Islet of Langerhans (tissue), 1 donor: ENCODE data around the gene SLC25A48.

Experiments used
- FAIRE-seq: peaks from one replicate; lab custom pipeline; 2011; peaks lifted over from hg19 to GRCh38; lab: Jason Lieb, UNC

Gene SLC25A48, protein sequence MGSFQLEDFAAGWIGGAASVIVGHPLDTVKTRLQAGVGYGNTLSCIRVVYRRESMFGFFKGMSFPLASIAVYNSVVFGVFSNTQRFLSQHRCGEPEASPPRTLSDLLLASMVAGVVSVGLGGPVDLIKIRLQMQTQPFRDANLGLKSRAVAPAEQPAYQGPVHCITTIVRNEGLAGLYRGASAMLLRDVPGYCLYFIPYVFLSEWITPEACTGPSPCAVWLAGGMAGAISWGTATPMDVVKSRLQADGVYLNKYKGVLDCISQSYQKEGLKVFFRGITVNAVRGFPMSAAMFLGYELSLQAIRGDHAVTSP

DNA sequence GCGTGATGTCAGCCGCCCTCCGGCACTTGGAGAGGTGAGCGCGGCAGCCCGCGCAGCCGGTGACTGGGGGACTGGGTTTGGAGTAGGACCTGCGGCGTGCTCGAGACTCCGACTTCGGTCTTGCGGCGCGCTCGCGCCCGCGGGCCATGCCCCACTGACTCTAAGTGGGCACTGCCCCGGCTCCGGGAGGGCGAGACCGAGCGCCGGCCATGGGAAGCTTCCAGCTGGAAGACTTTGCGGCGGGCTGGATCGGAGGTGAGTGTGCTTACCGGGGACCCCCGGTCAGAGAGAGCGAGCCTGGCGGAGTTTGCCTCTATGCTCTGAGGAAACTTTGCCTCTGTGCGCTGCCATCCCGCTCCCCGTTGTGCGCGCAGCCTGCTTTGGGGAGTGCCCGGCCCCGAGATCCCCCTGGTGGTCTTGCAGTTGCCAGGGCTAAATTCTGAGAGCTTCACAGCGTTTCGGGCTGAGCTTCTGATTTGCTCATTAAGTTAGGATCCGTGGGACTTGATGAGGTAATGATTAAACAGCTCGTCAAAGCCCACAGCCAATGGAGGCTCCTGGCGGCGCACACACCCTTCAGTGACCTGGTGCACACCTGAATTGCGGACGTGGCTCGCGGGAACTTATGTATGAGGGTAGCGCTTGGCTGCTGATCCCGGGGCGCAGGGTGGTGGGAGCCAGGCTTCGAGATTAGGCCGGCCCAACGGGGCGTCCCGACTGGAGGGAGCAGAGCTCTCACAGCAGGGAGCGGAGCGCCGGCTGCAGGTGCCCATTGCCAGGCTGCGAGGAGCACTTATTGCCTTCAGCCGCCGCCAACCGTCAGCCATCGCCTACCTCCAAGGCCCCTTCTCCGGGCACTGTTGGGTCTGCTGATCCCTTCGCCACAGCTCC, at the start of gene SLC25A48:
SLC25A48 (plus strand) TSS at position 25 of the 891 bp plus-strand sequence; CDS start at position 210, 185 bp downstream.
- FAIRE-seq: no peak

- no peak for FAIRE-seq
Measured at GRCh38 chr5:135800656-135801055, 33.8 kb upstream of the SLC25A48 start.

- FAIRE-seq: no peak
Measured at GRCh38 chr5:135810188-135810943, 24.1 kb upstream of the SLC25A48 start.

GRCh38 chr5:135811007-135811406, 23.5 kb upstream of the SLC25A48 start:
- no peak for FAIRE-seq

GRCh38 chr5:135813758-135814157, 20.7 kb upstream of the SLC25A48 start:
- no peak for FAIRE-seq

DNA sequence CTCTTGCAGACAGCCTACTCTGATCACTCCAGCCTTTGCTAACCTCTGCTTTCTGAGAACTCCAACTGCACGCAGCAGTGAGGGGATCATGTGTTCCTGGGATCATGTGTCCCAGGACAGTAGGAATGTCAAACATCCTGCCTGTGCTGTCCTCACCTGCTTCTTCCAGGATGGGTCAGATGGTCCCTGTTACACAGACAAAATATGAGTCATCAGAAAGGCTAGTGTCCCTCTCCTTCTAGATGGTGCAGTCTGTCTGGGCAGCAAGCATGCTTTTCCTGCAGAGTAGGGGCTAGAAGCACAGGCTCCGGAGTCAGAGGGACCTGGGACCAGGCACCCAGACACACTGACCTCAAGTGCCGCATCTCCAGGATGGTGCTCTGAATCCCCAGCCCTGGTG, 20.1 kb upstream of the SLC25A48 start:
- no peak for FAIRE-seq

- no peak for FAIRE-seq
Measured at GRCh38 chr5:135814812-135815211, 19.7 kb upstream of the SLC25A48 start.

DNA sequence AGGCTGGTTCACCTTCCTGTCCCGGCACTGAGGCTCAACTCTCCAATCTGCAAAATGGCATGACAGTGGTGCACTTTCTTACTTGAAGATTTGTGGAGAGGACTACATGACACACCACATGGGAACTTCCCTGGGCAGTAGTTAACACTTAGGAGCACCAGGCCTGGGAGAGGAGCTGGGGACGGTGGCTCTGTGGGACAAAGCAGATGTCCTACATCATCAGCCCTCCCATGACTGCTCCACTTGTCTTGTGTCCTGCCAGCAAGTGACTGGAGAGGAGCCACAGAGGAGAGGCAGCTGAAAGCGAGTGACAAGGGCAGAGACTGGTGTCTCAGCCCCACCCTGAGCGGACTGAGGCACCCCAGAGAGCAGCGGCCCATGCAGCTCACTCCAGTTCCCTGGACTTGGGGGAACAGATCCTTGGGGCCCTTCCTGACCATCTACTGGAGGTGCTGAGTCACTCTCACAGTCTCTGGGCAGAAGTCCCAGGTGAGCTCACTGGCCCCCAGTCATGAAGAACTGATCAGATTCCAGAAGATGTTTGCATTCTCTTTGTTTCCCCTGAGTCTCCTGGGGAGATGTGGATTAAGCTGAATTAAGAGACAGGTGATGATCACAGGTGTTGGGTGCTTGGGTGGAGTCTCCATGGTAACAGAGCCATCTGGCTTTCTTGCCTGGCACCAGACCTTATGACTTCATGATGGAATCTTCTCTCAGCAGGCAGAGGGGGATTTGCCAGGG, 13.2 kb upstream of the SLC25A48 start:
- FAIRE-seq: no peak

DNA sequence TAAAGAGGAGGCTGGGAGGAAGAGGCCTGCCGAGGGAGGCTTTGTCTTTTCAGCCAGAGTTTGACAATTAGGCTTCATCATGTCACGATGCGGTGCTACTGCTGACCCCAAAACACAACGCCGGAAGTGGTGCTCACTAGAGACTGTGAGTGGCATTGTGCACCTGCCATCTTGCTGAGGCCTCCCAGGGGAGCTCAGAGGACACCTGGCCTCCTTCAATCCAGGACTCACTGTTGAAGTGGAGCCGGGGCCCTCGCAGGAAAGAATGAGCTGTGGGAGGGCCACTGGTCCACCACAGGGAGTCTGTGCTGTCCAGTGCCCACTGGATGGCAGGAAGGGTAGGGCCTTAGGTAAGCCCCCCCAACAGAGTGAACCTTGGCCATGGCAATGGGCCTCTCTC, 12.7 kb upstream of the SLC25A48 start:
- FAIRE-seq: no peak

GRCh38 chr5:135822286-135822685, 12.2 kb upstream of the SLC25A48 start:
- FAIRE-seq: no peak

DNA sequence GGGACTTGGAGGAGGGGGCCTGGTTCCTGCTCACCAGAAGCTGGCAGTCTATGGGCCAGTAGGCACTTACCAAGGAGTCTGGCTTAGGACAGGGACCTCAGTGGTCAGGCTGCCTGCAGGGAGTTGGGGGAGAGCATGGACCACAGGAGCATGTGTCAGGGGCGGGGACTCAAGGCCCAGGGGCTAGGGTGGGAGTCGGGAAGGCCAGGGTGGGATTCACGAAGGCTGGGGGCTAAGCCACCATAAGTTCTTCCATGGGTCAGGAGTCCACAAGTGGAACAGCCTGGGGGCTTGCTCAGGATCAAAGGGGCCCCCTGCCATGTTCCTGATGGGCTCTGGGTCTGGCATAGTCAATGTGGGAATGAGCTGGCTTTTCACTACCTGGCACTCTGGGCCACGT, 11.5 kb upstream of the SLC25A48 start:
- FAIRE-seq: no peak

- FAIRE-seq: no peak
Measured at GRCh38 chr5:135823881-135824280, 10.6 kb upstream of the SLC25A48 start.

GRCh38 chr5:135824541-135825041, 9.9 kb upstream of the SLC25A48 start:
- FAIRE-seq: no peak

DNA sequence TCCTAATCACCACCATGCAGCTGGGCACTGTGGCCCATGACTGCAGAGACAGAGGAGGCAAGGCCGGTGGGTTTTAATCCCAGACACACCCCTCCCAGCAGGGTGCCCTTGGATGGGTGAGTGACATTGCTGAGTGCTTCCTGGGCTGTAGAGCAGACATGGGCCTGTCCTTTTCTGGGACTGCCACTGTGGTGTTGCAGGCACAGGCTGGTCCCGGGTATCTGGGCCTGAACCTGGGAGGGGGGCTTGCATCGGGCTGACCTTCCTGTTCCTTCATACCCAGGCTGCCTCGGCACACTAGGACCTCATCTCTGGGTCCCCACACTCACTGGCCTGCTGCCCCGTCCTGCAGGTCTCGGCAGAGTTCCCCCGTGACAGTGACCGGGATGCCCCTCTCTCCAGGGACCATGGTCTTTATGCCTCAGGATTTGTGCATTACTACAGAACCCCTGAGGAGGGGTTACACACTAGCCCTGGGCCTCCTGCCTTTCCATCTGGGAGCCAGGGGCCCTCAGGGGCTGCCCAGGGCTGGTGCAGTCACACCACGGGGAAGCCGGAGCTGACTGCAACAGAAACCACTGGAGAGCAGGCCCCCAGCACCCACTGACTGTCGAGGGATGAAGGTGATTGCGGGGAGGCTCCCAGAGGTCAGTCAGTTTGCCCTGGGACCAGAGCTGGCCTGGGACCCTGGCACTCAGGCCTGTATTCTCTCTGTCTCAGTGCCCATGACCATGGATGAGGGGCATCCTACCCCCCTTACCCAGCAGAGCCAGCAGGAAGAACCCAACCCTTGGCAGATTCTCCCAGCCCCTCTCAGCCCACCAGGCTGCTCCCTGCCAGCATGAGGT, 8.9 kb upstream of the SLC25A48 start:
- no peak for FAIRE-seq

GRCh38 chr5:135826221-135826525, 8.3 kb upstream of the SLC25A48 start:
- no peak for FAIRE-seq

- FAIRE-seq: no peak
Measured at GRCh38 chr5:135826994-135827671, 7.3 kb upstream of the SLC25A48 start.

DNA sequence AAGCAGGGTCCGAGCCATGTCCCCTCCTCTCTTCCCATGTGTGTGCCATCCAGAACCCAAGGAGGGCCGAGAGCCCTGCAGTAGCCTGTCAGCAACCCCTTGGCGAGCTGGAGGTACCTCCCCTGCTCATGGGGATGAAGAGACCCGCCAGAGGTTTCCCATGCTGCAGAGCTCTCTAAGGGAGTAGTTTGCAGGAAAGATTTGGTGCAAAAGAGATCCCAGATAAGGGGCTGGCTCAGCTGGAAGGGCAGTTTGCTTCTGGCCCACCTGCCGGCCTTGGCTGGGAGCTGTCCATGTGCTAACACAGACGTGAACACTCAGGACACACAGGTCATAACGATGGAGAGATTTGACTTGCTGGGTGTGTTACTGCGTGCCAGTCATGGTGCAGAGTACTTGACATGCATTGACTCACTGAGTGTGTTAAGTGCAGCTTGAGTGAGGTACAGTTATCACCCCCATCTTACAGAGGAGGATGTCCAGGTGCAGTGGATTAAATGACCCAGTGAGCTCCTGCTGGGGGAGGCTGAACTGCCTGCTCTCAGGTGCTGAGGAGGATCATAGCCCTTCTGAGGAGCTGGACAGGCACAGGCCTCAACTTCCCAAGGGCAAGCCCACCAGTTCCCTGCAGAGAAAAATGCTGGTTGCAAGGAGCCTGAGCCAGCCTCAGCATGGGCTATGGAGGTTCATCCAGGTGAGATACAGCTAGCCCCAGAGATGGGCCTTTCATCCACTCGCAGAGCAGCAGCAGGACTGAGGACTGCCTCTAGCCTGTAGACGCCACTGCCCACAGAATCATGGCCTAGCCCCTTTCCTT, 6.3 kb upstream of the SLC25A48 start:
- FAIRE-seq: no peak

- no peak for FAIRE-seq
Measured at GRCh38 chr5:135828782-135829127, 5.7 kb upstream of the SLC25A48 start.

- no peak for FAIRE-seq
Measured at GRCh38 chr5:135829179-135829578, 5.3 kb upstream of the SLC25A48 start.
